Thymus (tissue), 11 donors: ENCODE results near the gene PRDM16. TPM values are rescaled to one million over a fixed set of nuclear protein-coding genes. Genes with fewer than 3 reads are reported as not detected.

Source experiments
- DNase-seq, 9 donors: peaks; one replicate each; pipeline ENCODE4 v3.0.0-alpha.2; 2013; ENCODE audit warnings: low spot score in 9 of 9, low read depth in 6 of 9, missing footprints in 1 of 9
- H3K27ac ChIP-seq, 2 donors: one replicate each; pipeline ENCODE4 v1.5.1; 2013; ENCODE audit warnings: control low read depth in 1 of 2, low read depth in 1 of 2, low read length in 1 of 2, mild to moderate bottlenecking in 1 of 2, moderate library complexity in 1 of 2
- H3K27me3 ChIP-seq, 2 donors: one replicate each; pipeline ENCODE4 v1.5.1; 2013; ENCODE audit warnings: low read length in 1 of 2; ENCODE audit not compliant: control insufficient read depth in 2 of 2, insufficient read depth in 1 of 2
- H3K36me3 ChIP-seq, 2 donors: one replicate each; pipeline ENCODE4 v1.5.1; 2013; ENCODE audit warnings: low read length in 1 of 2, mild to moderate bottlenecking in 1 of 2, moderate library complexity in 1 of 2; ENCODE audit not compliant: control insufficient read depth in 2 of 2, insufficient read depth in 2 of 2
- H3K4me1 ChIP-seq, 2 donors: one replicate each; pipeline ENCODE4 v1.5.1; 2013; ENCODE audit warnings: low read length in 2 of 2; ENCODE audit not compliant: control insufficient read depth in 2 of 2, insufficient read depth in 2 of 2
- H3K4me3 ChIP-seq, 2 donors: one replicate each; pipeline ENCODE4 v1.5.1; 2013; ENCODE audit warnings: low read length in 2 of 2, control low read depth in 1 of 2, mild to moderate bottlenecking in 1 of 2
- H3K9me3 ChIP-seq, 2 donors: one replicate each; pipeline ENCODE4 v1.5.1; 2013; ENCODE audit warnings: low read length in 1 of 2, mild to moderate bottlenecking in 1 of 2; ENCODE audit not compliant: control insufficient read depth in 2 of 2, insufficient read depth in 1 of 2
- WGBS: extraction: QIAGEN DNeasy Blood & Tissue Kit; methylation state at CpG from one replicate; pipeline ENCODE4 v1.1.7; 2013; 5-methylcytosine and 5-hydroxymethylcytosine counted together
- polyA plus RNA-seq: library from polyadenylated mRNA; stranded (reverse); fragments of 200-250 nt; gene quantifications from one replicate; pipeline ENCODE4 v1.2.3, GENCODE V29; 2013
- total RNA-seq: library from RNA; stranded (reverse); fragments of 120-200 nt; gene quantifications from one replicate; pipeline ENCODE4 v1.2.4, GENCODE V29; 2013
- donor health status: healthy.

Gene PRDM16
- total and polyA plus RNA-seq, 2 donors = 0.09 to 0.55 TPM

DNA sequence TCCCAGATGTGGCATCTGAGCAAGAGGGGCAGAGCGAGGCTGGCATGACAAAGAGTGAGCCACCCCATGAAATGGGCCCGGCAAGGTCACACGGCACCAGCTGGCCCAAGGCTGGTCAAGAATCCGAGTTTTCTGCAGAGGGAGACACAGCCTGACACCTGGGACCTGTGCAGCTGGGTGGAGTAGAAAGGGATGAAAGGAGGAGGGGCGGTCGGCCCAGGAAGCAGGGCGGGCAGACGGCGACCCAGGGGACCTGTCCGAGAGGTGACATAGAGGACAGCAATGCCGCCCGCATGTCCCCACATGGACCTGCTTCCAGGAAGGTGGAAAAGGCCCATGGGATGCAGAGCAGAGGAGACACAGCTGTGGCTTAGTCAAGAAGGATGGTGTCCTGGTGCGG lies 137.7 kb downstream of the PRDM16 start:
- Histone ChIP-seq H3K4me1 (no peaks in the 10 kb centered on the region), H3K36me3 (no peaks in the 10 kb centered on the region), H3K27ac (no peak overlapping the region), H3K9me3 (no peaks in the 10 kb centered on the region), H3K4me3 (no peak overlapping the region), H3K27me3 (peaks cover 0 to 3% of the 10 kb centered on the region in 2 donors)
- WGBS = 94% methylated on average over 13 of the region's 13 CpGs
- no peak for DNase-seq

GRCh38 chr1:3207217-3207848 lies 138.3 kb downstream of the PRDM16 start:
- H3K36me3 ChIP-seq = no peaks in the 10 kb centered on the region
- no peaks in the 10 kb centered on the region for H3K4me1 ChIP-seq
- WGBS = 71% methylated on average over 26 of the region's 26 CpGs
- H3K4me3 ChIP-seq = no peak overlapping the region
- H3K27ac ChIP-seq = no peak overlapping the region
- H3K27me3 ChIP-seq = peaks cover 0 to 3% of the 10 kb centered on the region in 2 donors
- no peak for DNase-seq
- no peaks in the 10 kb centered on the region for H3K9me3 ChIP-seq

GRCh38 chr1:3208819-3209200 lies 139.8 kb downstream of the PRDM16 start:
- no peaks in the 10 kb centered on the region for H3K9me3 ChIP-seq
- 86% methylated on average over 3 of the region's 3 CpGs for WGBS
- no peak overlapping the region for H3K4me3 ChIP-seq
- H3K36me3 ChIP-seq = no peaks in the 10 kb centered on the region
- no peaks in the 10 kb centered on the region for H3K4me1 ChIP-seq
- H3K27ac ChIP-seq = no peak overlapping the region
- DNase-seq = no peak
- H3K27me3 ChIP-seq = peaks cover 0 to 3% of the 10 kb centered on the region in 2 donors

- 98% methylated on average over 19 of the region's 19 CpGs for WGBS
- no peak overlapping the region for H3K27ac ChIP-seq
- DNase-seq = no peak
- no peak overlapping the region for H3K4me3 ChIP-seq
- no peaks in the 10 kb centered on the region for H3K4me1 ChIP-seq
- no peaks in the 10 kb centered on the region for H3K9me3 ChIP-seq
- peaks cover 0 to 3% of the 10 kb centered on the region in 2 donors for H3K27me3 ChIP-seq
- H3K36me3 ChIP-seq = no peaks in the 10 kb centered on the region
Observed at GRCh38 chr1:3209201-3209600, 140.2 kb downstream of the PRDM16 start.

DNA sequence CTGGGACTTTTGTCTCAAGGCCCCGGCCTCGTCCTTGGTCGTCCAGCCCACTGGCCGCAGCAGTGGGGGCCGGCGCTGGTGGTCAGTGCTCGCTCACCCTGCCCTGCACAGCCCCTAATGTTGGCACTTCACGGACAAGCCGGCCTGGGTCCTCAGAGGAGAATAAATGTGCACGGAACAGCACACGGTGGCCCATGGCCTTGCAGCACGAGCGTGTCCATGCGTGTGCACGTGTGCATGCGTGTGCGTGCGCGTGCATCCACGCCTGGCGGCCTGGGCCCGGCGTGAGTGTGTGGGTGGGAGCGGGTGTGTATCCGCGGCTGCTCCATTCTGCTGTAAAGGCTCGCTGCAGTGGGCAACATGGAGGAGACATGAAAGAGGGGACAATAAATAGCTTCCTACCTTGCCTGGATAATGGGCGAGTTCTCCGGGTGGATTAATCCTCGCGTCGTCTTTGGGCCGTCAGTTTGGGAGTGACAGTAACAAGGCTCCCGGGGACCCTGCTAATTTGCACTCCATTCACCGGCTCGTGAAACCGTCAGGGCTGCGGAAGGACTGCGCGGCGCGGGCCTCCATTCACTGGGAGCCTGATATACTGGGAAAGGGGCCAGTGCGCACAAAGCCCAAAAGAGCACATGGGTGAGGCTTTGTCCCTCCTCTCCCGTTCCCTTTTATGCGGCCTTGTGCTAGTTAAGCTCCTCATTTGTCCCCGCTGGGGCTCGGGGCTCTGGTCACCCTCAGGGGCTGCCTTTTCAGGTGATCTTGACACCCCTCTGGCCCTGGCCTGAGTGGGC lies 142.8 kb downstream of the PRDM16 start:
- no peaks in the 10 kb centered on the region for H3K4me1 ChIP-seq
- DNase-seq = no peak
- H3K27ac ChIP-seq = no peak overlapping the region
- no peaks in the 10 kb centered on the region for H3K9me3 ChIP-seq
- H3K4me3 ChIP-seq = no peak overlapping the region
- WGBS = 97% methylated on average over 47 of the region's 47 CpGs
- H3K36me3 ChIP-seq = no peaks in the 10 kb centered on the region
- peaks cover 0 to 7% of the 10 kb centered on the region in 2 donors for H3K27me3 ChIP-seq

GRCh38 chr1:3212453-3213355 lies 143.7 kb downstream of the PRDM16 start:
- peak in 1 of 9 donors; percentile 1 for DNase-seq
- Histone ChIP-seq H3K9me3 (no peaks in the 10 kb centered on the region), H3K27me3 (peaks cover 0 to 7% of the 10 kb centered on the region in 2 donors), H3K4me1 (no peaks in the 10 kb centered on the region), H3K27ac (no peak overlapping the region), H3K36me3 (no peaks in the 10 kb centered on the region), H3K4me3 (no peak overlapping the region)
- 91% methylated on average over 34 of the region's 34 CpGs for WGBS

- no peak for DNase-seq
- Histone ChIP-seq H3K27ac (no peak overlapping the region), H3K4me1 (no peaks in the 10 kb centered on the region), H3K36me3 (no peaks in the 10 kb centered on the region), H3K9me3 (no peaks in the 10 kb centered on the region), H3K4me3 (no peak overlapping the region), H3K27me3 (peaks cover 0 to 7% of the 10 kb centered on the region in 2 donors)
- 92% methylated on average over 16 of the region's 16 CpGs for WGBS
Observed at GRCh38 chr1:3213730-3214129, 144.7 kb downstream of the PRDM16 start.

DNA sequence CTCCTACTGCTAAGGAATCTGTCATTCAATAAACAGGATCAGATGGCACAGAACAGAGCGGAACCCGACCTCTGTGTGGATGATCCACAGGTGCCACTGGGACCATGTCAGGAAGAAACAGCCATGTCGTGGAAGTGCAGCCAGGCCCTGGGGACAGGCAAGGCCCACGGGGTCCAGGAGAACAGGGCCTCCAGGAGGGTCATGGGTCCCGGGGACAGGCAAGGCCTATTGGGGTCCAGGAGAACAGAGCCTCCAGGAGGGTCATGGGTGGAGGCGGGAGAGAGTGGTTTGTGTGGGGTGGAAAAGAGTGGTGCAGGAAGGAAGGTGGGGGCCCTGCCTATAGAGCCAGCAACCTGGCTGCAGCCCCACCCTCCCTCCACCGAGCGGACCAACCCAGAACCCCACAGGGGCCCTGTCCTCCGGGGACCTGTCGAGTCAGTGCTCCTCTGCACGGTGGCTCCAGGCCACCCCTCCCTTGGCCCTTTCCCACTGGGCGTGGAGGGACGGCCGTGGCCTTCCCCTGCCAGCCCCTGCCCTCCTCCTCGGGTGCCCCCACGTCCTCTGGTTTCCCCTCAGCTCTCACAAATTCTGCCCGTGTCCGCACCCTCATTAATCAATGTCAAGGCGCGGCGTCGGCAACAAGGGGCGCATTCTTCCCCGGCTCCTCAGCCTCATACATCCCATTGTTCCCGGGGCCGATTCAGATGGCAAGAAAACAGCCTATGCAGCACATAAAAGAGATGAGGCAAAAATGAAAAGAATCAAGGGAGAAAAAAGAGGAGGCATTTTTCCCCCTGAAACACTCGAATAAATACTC lies 146.4 kb downstream of the PRDM16 start:
- Histone ChIP-seq H3K4me3 (no peak overlapping the region), H3K9me3 (no peaks in the 10 kb centered on the region), H3K4me1 (no peaks in the 10 kb centered on the region), H3K27me3 (peaks cover 0 to 9% of the 10 kb centered on the region in 2 donors), H3K27ac (no peak overlapping the region), H3K36me3 (no peaks in the 10 kb centered on the region)
- DNase-seq = no peak
- 57% methylated on average over 27 of the region's 27 CpGs for WGBS
